Chondrocyte (in vitro differentiated cells): ENCODE results near the gene CHIT1. TPM values are rescaled to one million over a fixed set of nuclear protein-coding genes. Genes with fewer than 3 reads are reported as not detected.

ENCODE experiments used
- DNase-seq: peaks from one replicate; pipeline ENCODE4 v3.0.0; 2021; ENCODE audit warnings: mixed read lengths, low spot score
- H3K27ac Mint-ChIP-seq: one replicate; pipeline ENCODE4 v1.8.0; 2021; ENCODE audit warnings: mild to moderate bottlenecking, moderate library complexity, mixed read lengths; ENCODE audit not compliant: unreplicated experiment
- H3K27me3 Mint-ChIP-seq: 2 replicates; pipeline ENCODE4 v1.8.0; 2021; ENCODE audit warnings: low read depth, mixed read lengths
- H3K36me3 Mint-ChIP-seq: 2 replicates; pipeline ENCODE4 v1.8.0; 2021; ENCODE audit warnings: low read depth, mixed read lengths
- H3K4me1 Mint-ChIP-seq: 2 replicates; pipeline ENCODE4 v1.8.0; 2021; ENCODE audit warnings: low read depth, mild to moderate bottlenecking, mixed read lengths
- H3K4me3 Mint-ChIP-seq: one replicate; pipeline ENCODE4 v1.8.0; 2021; ENCODE audit warnings: mild to moderate bottlenecking, moderate library complexity, mixed read lengths; ENCODE audit not compliant: unreplicated experiment
- H3K9me3 Mint-ChIP-seq: 2 replicates; pipeline ENCODE4 v1.8.0; 2021; ENCODE audit warnings: low read depth, mixed read lengths
- CTCF ChIP-seq: fragments of 200-600 bp; sonication (generic); IDR thresholded peaks from 2 replicates; pipeline ENCODE4 v1.5.0; 2021; ENCODE audit warnings: antibody characterized with exemption, mild to moderate bottlenecking, moderate library complexity
- total RNA-seq: library from RNA; stranded (reverse); gene quantifications from 3 replicates; pipeline ENCODE4 v1.2.1, GENCODE V29; 2021

Gene CHIT1
- total RNA-seq, 1 donor from 2014 or later, result not detected

GRCh38 chr1:203167913-203168200, 61.6 kb downstream of the CHIT1 start:
- no peak for TF ChIP-seq CTCF
- H3K4me3 Mint-ChIP-seq, result no peak overlapping the region
- H3K27ac Mint-ChIP-seq, result no peak overlapping the region
- H3K36me3 Mint-ChIP-seq, result peaks cover 3% of the 10 kb centered on the region
- H3K4me1 Mint-ChIP-seq, result no peaks in the 10 kb centered on the region
- no peak for DNase-seq
- no peaks in the 10 kb centered on the region for H3K9me3 Mint-ChIP-seq
- H3K27me3 Mint-ChIP-seq, result peaks cover 22% of the 10 kb centered on the region

GRCh38 chr1:203167026-203167912, 62.2 kb downstream of the CHIT1 start:
- TF ChIP-seq CTCF, result no peak
- H3K27me3 Mint-ChIP-seq, result peaks cover 27% of the 10 kb centered on the region
- no peaks in the 10 kb centered on the region for H3K9me3 Mint-ChIP-seq

GRCh38 chr1:203166192-203166940, 63.1 kb downstream of the CHIT1 start:
- no peak overlapping the region for H3K27ac Mint-ChIP-seq
- no peaks in the 10 kb centered on the region for H3K9me3 Mint-ChIP-seq
- peaks cover 28% of the 10 kb centered on the region for H3K27me3 Mint-ChIP-seq
- H3K36me3 Mint-ChIP-seq, result peaks cover 3% of the 10 kb centered on the region
- no peak overlapping the region for H3K4me3 Mint-ChIP-seq
- no peak for DNase-seq
- peak; percentile 8 for TF ChIP-seq CTCF
- no peaks in the 10 kb centered on the region for H3K4me1 Mint-ChIP-seq

More at GRCh38 chr1:203167026-203167912, 62.2 kb downstream of the CHIT1 start:
- Mint-ChIP-seq H3K4me3 (no peak overlapping the region), H3K4me1 (no peaks in the 10 kb centered on the region), H3K27ac (no peak overlapping the region), H3K36me3 (peaks cover 3% of the 10 kb centered on the region)
- DNase-seq, result no peak

Other genes starting within 250 kb of the CHIT1 start
- gene TMEM183A, start 222.3 kb downstream of the CHIT1 start, total RNA-seq, result 51.4 to 59.1 TPM (median 55.5 TPM) in 3 replicates
- 6.0 to 16.3 TPM (median 14.7 TPM) in 3 replicates for gene PPFIA4, start 203.2 kb downstream of the CHIT1 start, total RNA-seq
- not detected in 3 replicates for gene MYOG, start 143.7 kb downstream of the CHIT1 start, total RNA-seq
- 0.24 to 2.1 TPM (median 1.7 TPM) in 3 replicates for gene ADORA1, start 101.9 kb downstream of the CHIT1 start, total RNA-seq
- not detected in 3 replicates for gene MYBPH, start 53.8 kb downstream of the CHIT1 start, total RNA-seq
- not detected in 3 replicates for gene CHI3L1, start 43.0 kb downstream of the CHIT1 start, total RNA-seq
- 33.2 to 41.3 TPM (median 39.9 TPM) in 3 replicates for gene BTG2, start 75.8 kb upstream of the CHIT1 start, total RNA-seq
- gene FMOD, start 121.4 kb upstream of the CHIT1 start, total RNA-seq, result 0.47 to 0.92 TPM (median 0.85 TPM) in 3 replicates
- gene PRELP, start 246.1 kb upstream of the CHIT1 start, total RNA-seq, result 29.5 to 33.7 TPM (median 33.2 TPM) in 3 replicates